Astrocyte of the hippocampus (primary cell): ENCODE results near the gene SEPHS1.
"Not testable (repeated sequence)": the region's sequence is repeated elsewhere in the genome, so short reads cannot be mapped to it uniquely, and the experiment has no call there.

ENCODE experiments used
- DNase-seq: peaks from one replicate; pipeline ENCODE4 v3.0.0; 2011; ENCODE audit warnings: low read depth, low spot score

SEPHS1 gene

GRCh38 chr10:13348216-13349017 is at the start of gene SEPHS1:
TSS of gene SEPHS1 (minus strand) at chr10:13348293. CDS start at chr10:13344950, 3,343 bp downstream.
- peak; percentile 84 for DNase-seq

GRCh38 chr10:13397052-13397451 is 49.0 kb upstream of the SEPHS1 start:
- DNase-seq, result no peak

- no peak for DNase-seq
These were observed 48.3 kb upstream of the SEPHS1 start for GRCh38 chr10:13396369-13396768.

- DNase-seq, result no peak
These were observed 47.4 kb upstream of the SEPHS1 start for GRCh38 chr10:13395540-13395939.

GRCh38 chr10:13393640-13394039 is 45.5 kb upstream of the SEPHS1 start:
- no peak for DNase-seq

GRCh38 chr10:13392701-13393100 is 44.6 kb upstream of the SEPHS1 start:
- DNase-seq, result no peak

GRCh38 chr10:13390604-13391522 is 42.8 kb upstream of the SEPHS1 start:
- DNase-seq, result peak; percentile 21

- DNase-seq, result no peak
These were observed 40.6 kb upstream of the SEPHS1 start for GRCh38 chr10:13388478-13389230.

GRCh38 chr10:13386021-13386420 is 37.9 kb upstream of the SEPHS1 start:
- no peak for DNase-seq

GRCh38 chr10:13383399-13383761 is 35.3 kb upstream of the SEPHS1 start:
- DNase-seq, result no peak

GRCh38 chr10:13382703-13383398 is 34.8 kb upstream of the SEPHS1 start:
- peak; percentile 28 for DNase-seq

GRCh38 chr10:13379061-13379460 is 31.0 kb upstream of the SEPHS1 start:
- not testable (repeated sequence) for DNase-seq

- no peak for DNase-seq
These were observed 28.7 kb upstream of the SEPHS1 start for GRCh38 chr10:13376746-13377145.

GRCh38 chr10:13376297-13376696 is 28.2 kb upstream of the SEPHS1 start:
- no peak for DNase-seq

- no peak for DNase-seq
These were observed 27.7 kb upstream of the SEPHS1 start for GRCh38 chr10:13375791-13376190.

- no peak for DNase-seq
These were observed 25.6 kb upstream of the SEPHS1 start for GRCh38 chr10:13373644-13374043.

GRCh38 chr10:13372524-13372923 is 24.4 kb upstream of the SEPHS1 start:
- no peak for DNase-seq

GRCh38 chr10:13371897-13372470 is 23.9 kb upstream of the SEPHS1 start:
- peak; percentile 92 for DNase-seq

GRCh38 chr10:13366891-13367290 is 18.8 kb upstream of the SEPHS1 start:
- no peak for DNase-seq

- no peak for DNase-seq
These were observed 17.7 kb upstream of the SEPHS1 start for GRCh38 chr10:13365831-13366230.

- no peak for DNase-seq
These were observed 17.1 kb upstream of the SEPHS1 start for GRCh38 chr10:13365243-13365642.
